Measurements from ENCODE around the gene TCF7.

Gene TCF7

DNA sequence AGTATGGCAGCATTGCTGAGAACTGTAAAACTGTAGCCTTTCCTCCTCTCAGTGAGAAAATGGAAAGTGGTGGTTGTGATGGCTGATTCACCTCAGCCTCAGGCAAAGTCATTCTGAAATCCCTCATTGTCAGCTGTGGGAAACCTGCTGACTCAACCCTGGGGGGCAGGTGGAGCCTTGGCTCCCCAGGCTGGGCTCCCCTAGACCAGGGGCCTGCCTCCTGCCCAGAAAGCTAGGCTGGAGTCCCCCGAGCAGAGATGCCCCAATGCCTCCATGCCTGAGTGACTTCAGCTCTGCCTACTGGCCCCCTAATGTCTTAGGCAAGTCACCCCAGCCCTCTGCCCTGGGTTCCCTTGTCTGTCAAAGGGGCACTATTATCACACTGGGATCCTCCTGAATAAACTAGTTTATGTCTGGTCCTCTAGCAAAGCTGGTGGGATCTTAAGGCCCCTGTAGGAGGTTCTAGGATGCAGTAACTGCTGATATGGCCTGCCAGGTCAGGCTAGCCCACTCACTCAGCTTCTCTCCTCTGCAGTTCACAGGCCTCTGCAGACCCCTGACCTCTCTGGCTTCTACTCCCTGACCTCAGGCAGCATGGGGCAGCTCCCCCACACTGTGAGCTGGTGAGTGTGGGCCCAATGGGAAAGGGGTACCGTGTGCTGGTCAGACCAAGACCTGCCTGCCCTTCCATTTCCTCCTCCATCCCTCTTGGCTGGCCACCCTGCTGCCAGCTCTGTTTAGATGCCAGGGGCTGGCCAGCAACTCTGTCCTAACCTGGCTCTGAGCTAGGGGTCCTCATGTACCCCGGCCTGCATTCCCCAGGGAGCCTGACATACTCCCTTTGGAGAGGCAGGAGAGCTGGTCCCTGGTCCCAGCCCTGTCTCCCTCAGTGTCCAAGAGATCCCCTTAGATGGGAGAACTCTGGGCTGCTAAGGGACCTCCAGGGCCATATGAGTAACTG lies 24.2 kb downstream of the TCF7 start:
- no peak for DNase-seq
- Mint-ChIP-seq H3K9me3 (no peaks in the 10 kb centered on the region), H3K27ac (peak overlapping the region; percentile 19), H3K36me3 (ENCODE audit: low read depth) (peaks cover 13% of the 10 kb centered on the region), H3K4me3 (no peak overlapping the region), H3K4me1 (peaks cover 36% of the 10 kb centered on the region), H3K27me3 (ENCODE audit: low read depth, poor library complexity) (no peaks in the 10 kb centered on the region)
- TF ChIP-seq, protein P1, sequence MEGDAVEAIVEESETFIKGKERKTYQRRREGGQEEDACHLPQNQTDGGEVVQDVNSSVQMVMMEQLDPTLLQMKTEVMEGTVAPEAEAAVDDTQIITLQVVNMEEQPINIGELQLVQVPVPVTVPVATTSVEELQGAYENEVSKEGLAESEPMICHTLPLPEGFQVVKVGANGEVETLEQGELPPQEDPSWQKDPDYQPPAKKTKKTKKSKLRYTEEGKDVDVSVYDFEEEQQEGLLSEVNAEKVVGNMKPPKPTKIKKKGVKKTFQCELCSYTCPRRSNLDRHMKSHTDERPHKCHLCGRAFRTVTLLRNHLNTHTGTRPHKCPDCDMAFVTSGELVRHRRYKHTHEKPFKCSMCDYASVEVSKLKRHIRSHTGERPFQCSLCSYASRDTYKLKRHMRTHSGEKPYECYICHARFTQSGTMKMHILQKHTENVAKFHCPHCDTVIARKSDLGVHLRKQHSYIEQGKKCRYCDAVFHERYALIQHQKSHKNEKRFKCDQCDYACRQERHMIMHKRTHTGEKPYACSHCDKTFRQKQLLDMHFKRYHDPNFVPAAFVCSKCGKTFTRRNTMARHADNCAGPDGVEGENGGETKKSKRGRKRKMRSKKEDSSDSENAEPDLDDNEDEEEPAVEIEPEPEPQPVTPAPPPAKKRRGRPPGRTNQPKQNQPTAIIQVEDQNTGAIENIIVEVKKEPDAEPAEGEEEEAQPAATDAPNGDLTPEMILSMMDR (IDR thresholded peaks at IDR 0.05): no peak

DNA sequence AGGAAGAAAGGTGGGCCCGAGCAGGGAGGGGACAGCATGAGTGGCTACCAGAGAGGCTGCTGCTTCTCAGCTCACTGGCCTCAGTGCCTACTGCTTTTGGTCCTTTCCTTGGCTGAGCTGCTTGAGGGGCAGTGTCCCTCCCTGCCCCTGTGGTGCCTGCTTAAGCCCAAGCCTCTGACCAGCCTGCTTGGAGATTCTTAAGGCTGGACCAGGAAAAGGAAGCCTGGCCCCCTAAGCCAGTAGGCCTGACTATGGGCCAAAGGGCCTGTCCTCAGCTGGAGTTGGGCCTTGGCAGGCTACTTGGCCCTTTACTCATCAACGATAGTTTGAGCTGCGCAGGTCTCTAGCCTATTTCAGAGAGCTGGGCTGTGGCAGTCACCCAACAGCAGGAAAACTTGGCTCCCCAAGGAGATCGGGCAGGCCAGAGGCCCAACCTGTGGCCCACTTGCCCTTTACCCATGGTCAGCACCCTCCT lies 24.9 kb downstream of the TCF7 start:
- Mint-ChIP-seq H3K27me3 (ENCODE audit: low read depth, poor library complexity) (no peaks in the 10 kb centered on the region), H3K36me3 (ENCODE audit: low read depth) (peaks cover 13% of the 10 kb centered on the region), H3K4me1 (peaks cover 36% of the 10 kb centered on the region), H3K4me3 (no peak overlapping the region), H3K27ac (no peak overlapping the region), H3K9me3 (no peaks in the 10 kb centered on the region)
- TF ChIP-seq, protein P1 (IDR thresholded peaks at IDR 0.05): no peak
- DNase-seq: no peak

- no peak overlapping the region for H3K27ac Mint-ChIP-seq
- H3K9me3 Mint-ChIP-seq: no peaks in the 10 kb centered on the region
- peaks cover 36% of the 10 kb centered on the region for H3K4me1 Mint-ChIP-seq
- TF ChIP-seq, protein P1 (IDR thresholded peaks at IDR 0.05): no peak
- H3K4me3 Mint-ChIP-seq: no peak overlapping the region
- H3K36me3 Mint-ChIP-seq (ENCODE audit: low read depth): peaks cover 10% of the 10 kb centered on the region
- no peak for DNase-seq
- H3K27me3 Mint-ChIP-seq (ENCODE audit: low read depth, poor library complexity): no peaks in the 10 kb centered on the region
Observed at GRCh38 chr5:134139891-134140469, 25.5 kb downstream of the TCF7 start.

- Mint-ChIP-seq H3K27ac (no peak overlapping the region), H3K9me3 (no peaks in the 10 kb centered on the region), H3K36me3 (ENCODE audit: low read depth) (peaks cover 8% of the 10 kb centered on the region), H3K27me3 (ENCODE audit: low read depth, poor library complexity) (no peaks in the 10 kb centered on the region), H3K4me3 (no peak overlapping the region), H3K4me1 (peaks cover 34% of the 10 kb centered on the region)
- peak; percentile 70 for DNase-seq
- TF ChIP-seq, protein P1 (IDR thresholded peaks at IDR 0.05): peak; percentile 73
Observed at GRCh38 chr5:134140530-134141201, 26.2 kb downstream of the TCF7 start.

DNA sequence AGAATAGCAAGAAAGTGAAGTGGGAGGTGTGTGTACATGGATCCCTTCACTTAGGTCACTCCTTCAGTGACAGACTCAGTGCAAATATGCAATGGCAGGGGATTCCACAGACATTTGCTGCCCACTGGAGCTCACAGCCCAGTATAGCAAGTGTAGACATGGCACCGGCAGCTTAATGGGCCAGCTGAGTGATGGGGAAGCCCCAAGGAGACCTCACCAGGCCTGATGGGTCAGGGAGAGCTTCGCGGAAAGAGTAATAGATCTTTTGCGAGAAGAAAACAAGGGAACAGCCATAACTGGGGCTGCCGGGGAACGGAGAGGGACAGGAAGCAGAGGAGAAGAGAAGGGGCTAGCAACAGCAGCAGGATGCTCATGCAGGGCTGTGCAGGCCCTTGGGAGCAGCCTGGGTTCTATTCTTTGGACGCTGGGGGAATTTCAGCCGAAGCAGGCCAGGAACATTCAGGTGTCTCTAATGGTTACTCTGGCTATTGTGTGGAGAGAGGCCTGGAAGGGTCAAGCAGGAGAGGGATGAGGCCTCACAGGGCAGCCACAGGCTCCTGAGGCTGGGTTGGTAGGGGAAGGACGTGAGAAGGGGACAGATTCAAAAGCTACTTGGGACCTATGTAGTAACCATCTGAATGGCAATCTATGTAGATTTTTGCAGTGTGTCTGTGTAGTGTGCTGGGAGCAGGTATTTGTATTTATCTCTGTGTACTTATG lies 27.0 kb downstream of the TCF7 start:
- Mint-ChIP-seq H3K36me3 (ENCODE audit: low read depth) (peaks cover 8% of the 10 kb centered on the region), H3K9me3 (no peaks in the 10 kb centered on the region), H3K4me1 (peaks cover 37% of the 10 kb centered on the region), H3K27ac (peak overlapping the region; percentile 71), H3K27me3 (ENCODE audit: low read depth, poor library complexity) (no peaks in the 10 kb centered on the region), H3K4me3 (no peak overlapping the region)
- TF ChIP-seq, protein P1 (IDR thresholded peaks at IDR 0.05): no peak
- DNase-seq: no peak

All from nephron progenitor cell (in vitro differentiated cells).